M059J (cell line): ENCODE results near the gene BEST1. TPM values are rescaled to one million over a fixed set of nuclear protein-coding genes. Genes with fewer than 3 reads are reported as not detected.

Source experiments
- DNase-seq: peaks from one replicate; pipeline ENCODE4 v3.0.0-alpha.2; 2012; ENCODE audit warnings: low read depth
- total RNA-seq: library from RNA; depleted of rRNA; stranded (reverse); fragments of >200 nt; shearing (Covaris generic); gene quantifications from 2 replicates; pipeline ENCODE4 v1.2.3, GENCODE V29; 2014; rRNA removed

BEST1 gene
- 0.05 and 0.96 TPM in 2 replicates for total RNA-seq

- no peak for DNase-seq
These were observed at the start of gene BEST1 for GRCh38 chr11:61950035-61950547. BEST1 (plus strand) TSS chr11:61950351; CDS start chr11:61951807, 1,456 bp downstream.

- no peak for DNase-seq
These were observed 48.8 kb upstream of the BEST1 start for GRCh38 chr11:61901397-61901796.

- no peak for DNase-seq
These were observed 47.8 kb upstream of the BEST1 start for GRCh38 chr11:61902313-61902712.

GRCh38 chr11:61903845-61904244 is 46.3 kb upstream of the BEST1 start:
- no peak for DNase-seq

- no peak for DNase-seq
These were observed 45.6 kb upstream of the BEST1 start for GRCh38 chr11:61904539-61905048.

GRCh38 chr11:61905067-61905696 is 45.0 kb upstream of the BEST1 start:
- no peak for DNase-seq

GRCh38 chr11:61905801-61906521 is 44.2 kb upstream of the BEST1 start:
- no peak for DNase-seq

GRCh38 chr11:61906522-61906909 is 43.6 kb upstream of the BEST1 start:
- DNase-seq: no peak

GRCh38 chr11:61907282-61907681 is 42.9 kb upstream of the BEST1 start:
- DNase-seq: no peak

- DNase-seq: no peak
These were observed 42.1 kb upstream of the BEST1 start for GRCh38 chr11:61907871-61908729.

- no peak for DNase-seq
These were observed 41.3 kb upstream of the BEST1 start for GRCh38 chr11:61908730-61909316.

- no peak for DNase-seq
These were observed 39.7 kb upstream of the BEST1 start for GRCh38 chr11:61910187-61911127.

- DNase-seq: no peak
These were observed 38.9 kb upstream of the BEST1 start for GRCh38 chr11:61911128-61911700.

- DNase-seq: no peak
These were observed 38.2 kb upstream of the BEST1 start for GRCh38 chr11:61911701-61912529.

- DNase-seq: no peak
These were observed 37.6 kb upstream of the BEST1 start for GRCh38 chr11:61912530-61912898.

- no peak for DNase-seq
These were observed 37.0 kb upstream of the BEST1 start for GRCh38 chr11:61912991-61913698.

GRCh38 chr11:61913699-61914395 is 36.3 kb upstream of the BEST1 start:
- DNase-seq: no peak
